ENCODE results near the gene GNPTG.

The GNPTG gene

GRCh38 chr16:1314399-1315068 lies 37.2 kb upstream of the GNPTG start:
- H3K36me3 Mint-ChIP-seq (ENCODE audit: low read depth), result peaks cover 62% of the 10 kb centered on the region
- H3K27ac Mint-ChIP-seq, result no peak overlapping the region
- no peak overlapping the region for H3K4me3 Mint-ChIP-seq
- H3K27me3 Mint-ChIP-seq, result no peaks in the 10 kb centered on the region
- H3K4me1 Mint-ChIP-seq (ENCODE audit: low read depth), result peaks cover 31% of the 10 kb centered on the region
- H3K9me3 Mint-ChIP-seq, result no peaks in the 10 kb centered on the region

GRCh38 chr16:1315081-1316032 lies 36.4 kb upstream of the GNPTG start:
- no peaks in the 10 kb centered on the region for H3K27me3 Mint-ChIP-seq
- no peaks in the 10 kb centered on the region for H3K9me3 Mint-ChIP-seq
- peaks cover 27% of the 10 kb centered on the region for H3K4me1 Mint-ChIP-seq (ENCODE audit: low read depth)
- no peak overlapping the region for H3K4me3 Mint-ChIP-seq
- H3K36me3 Mint-ChIP-seq (ENCODE audit: low read depth), result peaks cover 65% of the 10 kb centered on the region
- no peak overlapping the region for H3K27ac Mint-ChIP-seq

- Mint-ChIP-seq H3K27me3 (no peaks in the 10 kb centered on the region), H3K4me1 (ENCODE audit: low read depth) (peaks cover 20% of the 10 kb centered on the region), H3K27ac (no peak overlapping the region), H3K36me3 (ENCODE audit: low read depth) (peaks cover 61% of the 10 kb centered on the region), H3K9me3 (no peaks in the 10 kb centered on the region), H3K4me3 (no peak overlapping the region)
These were observed 35.7 kb upstream of the GNPTG start for GRCh38 chr16:1316033-1316405.

GRCh38 chr16:1317479-1318267 lies 34.1 kb upstream of the GNPTG start:
- H3K27ac Mint-ChIP-seq, result no peak overlapping the region
- no peak overlapping the region for H3K4me3 Mint-ChIP-seq
- H3K9me3 Mint-ChIP-seq, result no peaks in the 10 kb centered on the region
- no peaks in the 10 kb centered on the region for H3K27me3 Mint-ChIP-seq
- peaks cover 58% of the 10 kb centered on the region for H3K36me3 Mint-ChIP-seq (ENCODE audit: low read depth)
- peaks cover 6% of the 10 kb centered on the region for H3K4me1 Mint-ChIP-seq (ENCODE audit: low read depth)

- no peaks in the 10 kb centered on the region for H3K9me3 Mint-ChIP-seq
- no peaks in the 10 kb centered on the region for H3K27me3 Mint-ChIP-seq
- no peak overlapping the region for H3K4me3 Mint-ChIP-seq
- no peak overlapping the region for H3K27ac Mint-ChIP-seq
- H3K4me1 Mint-ChIP-seq (ENCODE audit: low read depth), result peaks cover 1% of the 10 kb centered on the region
- H3K36me3 Mint-ChIP-seq (ENCODE audit: low read depth), result peaks cover 59% of the 10 kb centered on the region
These were observed 33.5 kb upstream of the GNPTG start for GRCh38 chr16:1318268-1318545.

GRCh38 chr16:1319041-1319440 lies 32.7 kb upstream of the GNPTG start:
- no peak overlapping the region for H3K4me3 Mint-ChIP-seq
- no peak overlapping the region for H3K27ac Mint-ChIP-seq
- peaks cover 61% of the 10 kb centered on the region for H3K36me3 Mint-ChIP-seq (ENCODE audit: low read depth)
- no peaks in the 10 kb centered on the region for H3K9me3 Mint-ChIP-seq
- H3K27me3 Mint-ChIP-seq, result no peaks in the 10 kb centered on the region
- H3K4me1 Mint-ChIP-seq (ENCODE audit: low read depth), result no peaks in the 10 kb centered on the region

GRCh38 chr16:1320097-1320496 lies 31.6 kb upstream of the GNPTG start:
- no peaks in the 10 kb centered on the region for H3K4me1 Mint-ChIP-seq (ENCODE audit: low read depth)
- H3K27me3 Mint-ChIP-seq, result no peaks in the 10 kb centered on the region
- no peak overlapping the region for H3K27ac Mint-ChIP-seq
- H3K36me3 Mint-ChIP-seq (ENCODE audit: low read depth), result peaks cover 59% of the 10 kb centered on the region
- no peaks in the 10 kb centered on the region for H3K9me3 Mint-ChIP-seq
- no peak overlapping the region for H3K4me3 Mint-ChIP-seq

- no peaks in the 10 kb centered on the region for H3K27me3 Mint-ChIP-seq
- H3K4me3 Mint-ChIP-seq, result no peak overlapping the region
- H3K9me3 Mint-ChIP-seq, result no peaks in the 10 kb centered on the region
- peaks cover 55% of the 10 kb centered on the region for H3K36me3 Mint-ChIP-seq (ENCODE audit: low read depth)
- no peaks in the 10 kb centered on the region for H3K4me1 Mint-ChIP-seq (ENCODE audit: low read depth)
- no peak overlapping the region for H3K27ac Mint-ChIP-seq
These were observed 31.0 kb upstream of the GNPTG start for GRCh38 chr16:1320658-1321240.

GRCh38 chr16:1322407-1322806 lies 29.3 kb upstream of the GNPTG start:
- Mint-ChIP-seq H3K27ac (no peak overlapping the region), H3K9me3 (no peaks in the 10 kb centered on the region), H3K36me3 (ENCODE audit: low read depth) (peaks cover 44% of the 10 kb centered on the region), H3K4me1 (ENCODE audit: low read depth) (no peaks in the 10 kb centered on the region), H3K4me3 (no peak overlapping the region), H3K27me3 (no peaks in the 10 kb centered on the region)

- Mint-ChIP-seq H3K27ac (no peak overlapping the region), H3K27me3 (no peaks in the 10 kb centered on the region), H3K9me3 (no peaks in the 10 kb centered on the region), H3K36me3 (ENCODE audit: low read depth) (peaks cover 32% of the 10 kb centered on the region), H3K4me1 (ENCODE audit: low read depth) (no peaks in the 10 kb centered on the region), H3K4me3 (no peak overlapping the region)
These were observed 28.2 kb upstream of the GNPTG start for GRCh38 chr16:1323296-1324239.

GRCh38 chr16:1324286-1324826 lies 27.4 kb upstream of the GNPTG start:
- Mint-ChIP-seq H3K27ac (no peak overlapping the region), H3K4me1 (ENCODE audit: low read depth) (no peaks in the 10 kb centered on the region), H3K9me3 (no peaks in the 10 kb centered on the region), H3K36me3 (ENCODE audit: low read depth) (peaks cover 24% of the 10 kb centered on the region), H3K4me3 (no peak overlapping the region), H3K27me3 (no peaks in the 10 kb centered on the region)

- H3K9me3 Mint-ChIP-seq, result no peaks in the 10 kb centered on the region
- no peak overlapping the region for H3K4me3 Mint-ChIP-seq
- H3K4me1 Mint-ChIP-seq (ENCODE audit: low read depth), result no peaks in the 10 kb centered on the region
- H3K36me3 Mint-ChIP-seq (ENCODE audit: low read depth), result peaks cover 15% of the 10 kb centered on the region
- H3K27ac Mint-ChIP-seq, result no peak overlapping the region
- H3K27me3 Mint-ChIP-seq, result no peaks in the 10 kb centered on the region
These were observed 26.5 kb upstream of the GNPTG start for GRCh38 chr16:1325261-1325660.

GRCh38 chr16:1325673-1326371 lies 25.9 kb upstream of the GNPTG start:
- H3K36me3 Mint-ChIP-seq (ENCODE audit: low read depth), result peaks cover 12% of the 10 kb centered on the region
- H3K4me3 Mint-ChIP-seq, result no peak overlapping the region
- H3K4me1 Mint-ChIP-seq (ENCODE audit: low read depth), result no peaks in the 10 kb centered on the region
- H3K9me3 Mint-ChIP-seq, result no peaks in the 10 kb centered on the region
- no peak overlapping the region for H3K27ac Mint-ChIP-seq
- H3K27me3 Mint-ChIP-seq, result no peaks in the 10 kb centered on the region
